HG03558 (cell line): ENCODE measurements around the gene TNFRSF19.

Experiments used
- ATAC-seq: cut with Tn5 transposase; IDR thresholded peaks from one replicate; pipeline ENCODE4 v1.9.1; 2021; ENCODE audit warnings: moderate number of reproducible peaks; ENCODE audit not compliant: unreplicated experiment; ENCODE audit errors: extremely low read depth

The TNFRSF19 gene

DNA sequence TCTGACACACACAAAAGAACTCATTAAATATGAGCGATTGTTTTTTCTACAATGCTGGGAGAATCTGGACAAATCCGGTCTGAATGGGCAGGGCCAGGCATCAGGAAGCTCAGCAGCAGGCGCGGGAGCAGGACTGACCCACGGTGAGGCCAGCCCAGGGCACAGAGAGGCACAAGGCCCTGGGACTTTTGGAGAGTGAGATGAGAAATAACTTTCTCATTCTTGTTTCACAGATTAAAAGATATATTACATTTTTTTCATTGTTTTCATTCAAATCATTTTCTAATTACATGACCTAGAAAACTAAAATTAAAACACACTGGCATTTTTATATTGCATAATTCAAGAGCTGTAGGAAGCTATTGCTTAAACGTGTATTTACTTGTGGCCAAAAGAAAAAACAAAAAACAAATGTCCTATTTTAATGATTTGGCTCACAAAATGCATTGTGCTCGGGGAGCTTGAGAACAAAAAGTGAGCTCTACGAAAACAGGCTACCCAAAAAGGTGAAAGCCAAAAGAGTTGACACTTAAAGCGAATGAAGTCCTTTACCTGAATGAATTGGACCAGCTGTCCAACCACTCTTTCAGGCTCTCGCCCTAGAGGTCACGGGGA, 133.1 kb downstream of the TNFRSF19 start:
- no peak for ATAC-seq

DNA sequence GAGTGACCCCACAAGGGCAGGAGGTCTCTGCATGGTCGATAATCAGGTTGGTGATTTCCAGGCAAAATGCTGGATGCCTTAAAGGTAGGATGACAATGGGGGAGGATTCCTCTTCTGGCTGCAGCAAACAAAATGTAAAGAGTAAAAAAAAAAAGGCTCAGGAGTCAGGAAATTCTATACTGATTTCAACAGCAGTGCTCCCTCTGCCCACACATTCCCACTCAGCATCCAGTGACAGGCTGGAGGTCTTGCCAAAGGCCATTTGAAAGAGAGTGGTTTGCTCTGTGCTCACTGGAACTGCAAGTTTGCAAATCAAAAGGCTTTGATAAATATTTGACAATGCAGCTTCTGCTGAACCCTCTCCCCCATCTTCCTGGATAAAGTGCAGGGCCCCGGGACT, 135.4 kb downstream of the TNFRSF19 start:
- ATAC-seq: no peak

DNA sequence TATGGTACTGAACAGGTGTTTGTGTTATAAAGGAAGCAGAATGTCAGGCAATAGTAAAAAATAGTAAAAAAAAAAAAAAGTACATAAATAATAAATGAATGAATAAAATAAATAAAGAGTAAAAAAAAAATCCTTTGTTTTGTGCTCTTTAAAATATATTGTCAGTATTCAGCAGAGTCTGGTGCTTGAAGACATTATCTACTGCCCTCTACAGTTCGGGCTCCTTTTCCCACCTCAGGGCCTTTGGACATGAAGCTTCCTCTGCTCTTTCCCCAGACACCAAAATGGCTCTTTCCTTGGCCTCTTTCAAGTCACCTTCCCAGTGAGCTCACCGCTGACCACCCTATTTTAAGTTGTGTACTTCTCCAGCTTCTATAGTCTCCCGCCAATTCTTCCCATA, 137.5 kb downstream of the TNFRSF19 start:
- ATAC-seq: no peak

DNA sequence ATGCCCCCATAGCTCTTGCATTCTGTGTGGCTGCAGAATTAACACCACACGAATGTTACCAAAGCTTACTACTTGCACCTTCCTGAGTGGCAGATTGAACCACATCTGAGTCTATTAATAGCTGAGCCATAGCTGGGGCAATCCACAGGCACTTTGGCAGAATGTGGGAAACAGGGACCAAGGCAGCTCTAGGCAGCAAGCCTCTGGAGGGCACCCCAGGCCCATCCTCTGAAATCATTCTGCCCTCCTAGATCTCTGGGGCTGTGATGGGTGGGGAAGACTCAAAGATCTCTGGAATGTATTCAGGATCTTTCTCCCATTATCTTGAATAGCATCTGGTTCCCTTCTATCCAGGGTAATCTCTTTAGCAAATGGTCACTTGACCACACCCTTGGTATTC, 139.3 kb downstream of the TNFRSF19 start:
- no peak for ATAC-seq

DNA sequence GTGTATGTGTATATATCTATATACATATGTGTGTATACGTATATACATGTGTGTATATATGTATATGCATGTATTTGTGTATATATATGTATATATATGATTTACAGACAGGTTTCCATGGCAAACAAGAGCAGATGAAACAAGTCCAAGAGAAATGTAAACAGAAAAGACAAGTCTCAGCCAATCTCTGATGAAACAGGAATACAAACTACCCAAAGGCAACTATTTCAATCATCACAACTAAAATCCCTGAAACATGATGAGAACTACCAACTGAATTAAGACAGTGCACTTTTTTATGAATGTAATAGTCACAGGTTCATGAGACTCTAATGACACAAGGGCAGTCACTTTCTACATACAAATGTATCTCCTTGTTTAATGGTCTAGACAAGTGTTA, 140.2 kb downstream of the TNFRSF19 start:
- no peak for ATAC-seq

DNA sequence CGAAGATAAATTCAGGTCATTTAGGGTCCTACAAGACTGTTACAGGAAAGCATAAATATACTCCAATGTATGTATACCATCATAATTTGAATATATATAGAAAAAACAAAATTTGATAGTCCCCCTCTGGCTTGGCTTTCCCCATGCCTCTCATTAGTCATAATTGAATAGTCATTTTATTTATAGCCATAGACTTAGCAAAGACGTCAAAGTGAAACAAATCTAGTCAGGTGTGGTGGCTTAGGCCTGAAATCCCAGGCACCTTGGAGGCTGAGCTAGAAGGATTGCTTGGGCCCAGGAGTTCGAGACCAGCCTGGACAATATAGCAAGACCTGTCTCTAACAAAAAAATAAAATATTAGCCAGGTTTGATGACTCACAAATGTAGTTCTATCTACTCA, 141.1 kb downstream of the TNFRSF19 start:
- ATAC-seq: no peak

DNA sequence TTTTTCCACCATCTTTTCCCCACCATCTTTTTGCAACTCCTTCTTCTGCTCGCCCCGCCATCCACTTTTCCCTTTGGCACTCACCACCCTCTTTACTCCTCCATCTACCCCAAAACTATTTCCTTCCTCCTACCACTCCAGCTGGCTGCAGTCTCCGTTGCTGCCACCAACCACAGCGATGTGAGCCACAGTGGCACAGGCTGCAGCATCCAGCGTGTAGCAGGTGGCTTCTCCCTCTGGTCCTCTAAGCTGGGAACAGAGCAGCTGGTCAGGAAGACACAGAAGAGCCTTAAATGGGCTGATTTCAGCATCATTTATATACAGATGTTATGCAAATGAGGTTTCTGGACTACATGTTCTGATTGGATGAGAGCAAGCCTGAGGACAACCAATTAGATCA, 144.5 kb downstream of the TNFRSF19 start:
- no peak for ATAC-seq

DNA sequence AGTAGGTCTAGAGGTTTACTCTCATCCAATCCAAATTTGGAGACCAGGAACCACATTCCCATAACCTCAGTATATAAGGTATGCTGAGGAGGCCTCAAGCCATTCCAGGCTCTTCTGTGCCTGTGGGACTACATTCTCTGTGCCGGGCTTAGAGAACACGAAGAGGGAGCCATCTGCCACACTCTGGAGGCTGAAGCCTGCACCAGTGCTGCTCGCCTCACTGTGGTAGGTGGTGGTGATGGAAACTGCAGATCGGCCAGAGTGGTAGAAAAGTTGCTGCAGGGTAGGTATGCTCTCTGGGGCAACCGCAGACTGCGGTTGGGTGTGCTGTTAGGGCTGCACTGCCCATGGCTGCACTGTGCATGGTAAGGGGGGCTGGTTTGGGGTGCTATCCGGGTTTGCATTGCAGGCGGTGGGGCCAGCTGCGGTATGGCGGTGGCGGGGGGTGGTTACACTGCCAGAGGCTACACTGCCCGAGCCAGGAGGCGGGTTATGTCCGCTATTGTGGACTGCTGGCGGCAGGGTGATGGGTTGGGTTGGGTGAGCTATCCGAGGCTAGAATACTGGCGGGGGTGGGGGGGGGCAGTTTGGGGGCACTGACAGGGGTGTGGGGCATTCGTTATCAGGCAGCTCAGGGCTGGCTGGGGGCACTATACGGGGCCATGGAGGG, 145.0 kb downstream of the TNFRSF19 start:
- no peak for ATAC-seq

DNA sequence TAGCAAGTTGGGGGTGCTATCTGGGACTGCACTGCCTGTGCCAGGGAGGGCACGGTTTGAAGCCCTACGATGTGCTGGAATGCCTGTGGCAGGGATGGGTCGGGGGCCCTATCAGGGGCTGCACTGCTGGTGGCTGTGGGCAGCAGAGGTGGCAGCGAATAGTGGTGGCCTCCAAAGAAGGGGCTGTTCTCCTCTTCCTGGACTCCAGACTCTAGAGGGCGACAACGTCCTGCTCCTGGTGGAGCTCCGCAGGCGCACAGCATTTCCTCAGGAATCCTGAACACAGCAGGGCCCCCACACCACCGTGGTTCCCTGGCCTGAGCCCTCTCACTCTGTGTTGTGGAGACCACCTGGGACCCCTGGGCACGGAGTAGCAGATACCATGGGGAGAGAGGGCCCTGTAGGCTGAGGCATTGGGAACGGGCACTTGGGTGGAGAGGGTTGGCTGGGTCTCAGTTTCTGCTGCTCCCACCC, 145.6 kb downstream of the TNFRSF19 start:
- ATAC-seq: no peak

DNA sequence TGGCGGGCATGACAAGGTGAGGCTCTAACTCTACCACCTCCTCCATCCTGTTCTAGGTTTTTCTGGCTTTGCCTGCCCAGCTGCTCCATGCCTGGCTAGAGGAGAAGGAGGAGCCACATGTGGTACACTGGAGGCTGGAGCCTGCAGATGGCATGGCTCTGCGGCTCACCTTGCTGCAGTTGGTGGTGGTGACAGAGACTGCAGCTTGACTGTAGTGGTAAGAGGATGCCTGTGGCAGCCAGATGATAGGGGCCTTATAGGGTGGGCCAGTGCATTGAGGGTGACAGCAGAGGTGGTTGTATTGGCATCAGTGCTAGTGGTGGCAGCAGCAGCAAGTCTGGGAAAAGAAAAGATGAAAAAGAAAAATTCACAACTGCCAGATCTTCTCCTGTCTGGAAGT, 146.2 kb downstream of the TNFRSF19 start:
- ATAC-seq: no peak

DNA sequence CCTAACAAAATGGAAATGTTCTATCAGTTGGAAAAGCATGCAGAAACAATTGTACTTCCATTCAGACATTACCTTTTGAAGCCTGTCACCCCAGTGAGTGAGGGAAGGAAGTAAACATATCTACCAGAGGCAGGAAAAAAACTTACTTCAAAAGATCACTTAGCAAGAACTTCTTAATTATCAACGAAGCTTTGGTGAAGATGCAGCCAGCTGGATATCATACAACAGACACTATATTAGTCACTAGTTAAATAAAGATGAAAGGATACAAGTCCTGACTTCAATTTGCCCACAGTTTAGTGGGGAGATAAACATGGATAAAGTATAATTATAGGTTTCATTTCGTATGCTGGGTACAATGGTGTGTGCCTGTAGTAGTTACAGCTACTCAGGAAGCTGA, 148.8 kb downstream of the TNFRSF19 start:
- no peak for ATAC-seq

DNA sequence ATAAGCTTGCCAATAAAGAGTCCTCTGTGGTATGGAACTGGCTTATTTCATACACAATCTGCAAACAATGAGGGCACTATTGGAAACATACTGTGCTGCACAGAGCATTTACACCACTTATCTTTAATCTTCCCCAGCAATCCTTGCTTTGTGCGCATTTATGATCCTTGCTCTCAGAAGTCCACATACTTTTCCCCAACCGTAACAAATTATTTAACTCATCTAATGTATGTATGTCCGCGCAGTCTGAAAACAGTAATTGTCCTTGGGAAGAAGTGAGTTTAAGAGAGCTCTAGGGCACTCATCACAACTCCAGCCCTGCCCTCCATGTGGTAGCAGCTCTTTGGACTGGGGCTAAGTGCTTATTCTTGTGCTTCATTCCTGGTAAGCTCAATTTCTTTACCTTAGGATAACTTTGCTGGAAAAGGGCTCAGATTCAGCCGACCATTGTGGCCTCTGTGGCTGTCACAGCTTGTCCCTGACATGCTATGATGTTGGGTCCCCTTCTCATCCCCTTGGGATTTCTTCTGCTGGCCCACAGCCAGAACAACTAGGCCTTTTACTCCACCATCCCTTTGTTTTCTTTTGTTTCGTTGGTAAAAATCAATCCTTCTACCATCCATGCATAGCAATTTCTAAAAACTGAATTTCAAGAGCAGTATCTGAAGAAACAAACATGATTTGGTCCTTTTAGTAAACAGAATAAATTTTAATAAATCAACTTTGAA, 152.7 kb downstream of the TNFRSF19 start:
- ATAC-seq: no peak

DNA sequence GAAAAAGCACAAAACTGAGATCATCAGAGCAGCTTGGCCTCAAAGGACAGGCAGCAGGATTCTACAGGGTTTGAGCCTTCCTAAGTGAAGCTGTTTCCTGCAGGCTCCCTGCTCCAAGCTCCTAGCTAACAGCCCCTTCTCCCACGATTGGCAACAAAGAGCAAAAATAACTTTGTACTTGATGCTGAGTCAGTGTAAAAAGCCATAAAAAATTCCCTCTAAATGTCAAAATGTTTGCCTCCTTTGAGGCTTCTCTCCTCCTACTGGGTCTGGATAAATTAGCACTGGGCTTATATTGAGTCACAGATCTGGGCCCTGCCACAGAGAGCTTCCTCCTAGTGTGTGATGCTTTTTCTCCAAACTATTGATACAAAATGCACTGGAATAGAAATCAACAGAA, 153.3 kb downstream of the TNFRSF19 start:
- ATAC-seq: no peak

DNA sequence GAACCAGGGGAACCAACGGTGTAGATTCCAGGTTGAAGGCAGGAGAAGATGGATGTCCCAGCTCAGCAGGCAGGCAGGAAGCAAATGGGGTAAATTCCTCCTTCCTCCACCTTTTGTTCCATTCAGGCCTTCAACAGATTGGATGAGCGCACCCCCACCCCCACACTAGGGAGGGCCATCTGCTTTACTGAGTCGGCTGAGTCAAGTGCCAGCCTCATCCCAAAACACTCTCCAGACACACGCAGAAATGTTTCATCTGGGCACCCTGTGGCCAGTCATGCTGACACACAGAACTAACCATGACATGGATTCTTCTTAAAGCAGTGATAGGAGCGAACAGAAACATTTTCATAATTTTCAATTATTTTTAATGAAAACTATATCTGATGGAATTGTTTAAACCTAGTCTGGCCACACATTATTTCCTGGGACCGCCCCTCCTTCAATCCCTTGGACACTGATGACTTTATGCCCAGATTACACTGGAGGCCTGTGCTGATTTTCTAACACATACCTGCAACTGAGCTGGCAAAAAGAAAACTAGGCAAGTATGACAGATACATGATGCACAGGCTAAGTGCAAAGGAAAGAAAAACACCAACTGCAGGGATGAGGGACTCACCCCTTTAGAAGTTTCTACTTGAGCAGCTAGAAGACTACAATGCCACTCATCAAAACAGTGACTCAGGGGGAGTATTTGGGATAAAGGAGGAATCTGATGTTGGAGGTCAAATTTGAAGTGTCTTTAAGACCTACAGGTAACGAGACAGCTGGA, 154.2 kb downstream of the TNFRSF19 start:
- no peak for ATAC-seq
